Stimulated activated CD4-positive, alpha-beta T cell treated with anti-CD3 and anti-CD28 coated beads, Interleukin-1b, Interleukin-23, amount 100 ng/mL, for 48 hours (primary cell): ENCODE data around the gene SENP1.

ENCODE experiments used
- DNase-seq: peaks from one replicate; pipeline ENCODE4 v3.0.0-alpha.2; 2020

The SENP1 gene

GRCh38 chr12:48015129-48015528, 90.8 kb downstream of the SENP1 start:
- DNase-seq = no peak

GRCh38 chr12:48013287-48013686, 92.6 kb downstream of the SENP1 start:
- no peak for DNase-seq

GRCh38 chr12:48012070-48012469, 93.8 kb downstream of the SENP1 start:
- no peak for DNase-seq

- DNase-seq = no peak
Measured at GRCh38 chr12:48010366-48010970, 95.4 kb downstream of the SENP1 start.

DNA sequence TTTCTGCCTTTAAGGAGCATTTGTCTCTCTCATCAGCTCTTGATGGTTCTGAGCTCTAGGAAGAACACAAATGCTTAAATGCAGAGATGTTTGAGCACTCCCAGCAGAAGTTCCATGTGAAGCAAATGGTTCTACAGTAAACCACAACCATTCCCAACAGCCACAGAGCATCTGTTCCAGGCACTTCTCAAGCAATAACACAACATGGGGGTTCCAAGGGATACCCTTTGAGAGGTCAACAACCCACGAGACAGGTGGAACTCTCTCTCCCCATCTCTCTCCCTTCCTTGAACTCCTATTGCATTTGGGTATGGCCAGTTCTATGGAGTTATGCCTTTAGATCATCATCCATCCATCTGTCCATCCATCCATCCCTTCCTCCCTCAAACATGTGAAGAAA, 96.4 kb downstream of the SENP1 start:
- no peak for DNase-seq

DNA sequence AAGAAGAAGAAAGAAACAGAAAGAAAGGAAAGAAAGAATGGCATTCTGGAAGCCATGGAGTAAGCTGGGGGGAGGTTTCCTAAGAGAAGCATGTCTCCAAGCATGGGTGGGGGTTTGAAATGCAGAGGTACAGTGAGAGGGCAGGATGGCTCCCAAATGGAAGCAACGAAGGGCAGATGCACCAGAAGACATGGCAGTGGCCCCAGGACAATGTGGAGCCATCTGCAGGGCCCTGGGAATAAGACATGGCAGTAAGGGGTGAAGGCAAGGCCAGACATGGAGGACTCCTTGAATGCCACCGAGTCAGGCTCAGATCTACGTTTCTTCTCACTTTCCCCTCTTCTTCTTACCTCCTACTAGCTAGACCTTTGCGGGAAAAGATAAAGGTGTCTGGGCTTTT, 96.9 kb downstream of the SENP1 start:
- DNase-seq = no peak

GRCh38 chr12:48008349-48008748, 97.5 kb downstream of the SENP1 start:
- DNase-seq = no peak

GRCh38 chr12:48007206-48007605, 98.7 kb downstream of the SENP1 start:
- DNase-seq = no peak

- no peak for DNase-seq
Measured at GRCh38 chr12:48005750-48006021, 100.2 kb downstream of the SENP1 start.

- DNase-seq = no peak
Measured at GRCh38 chr12:48005001-48005749, 100.7 kb downstream of the SENP1 start.

- DNase-seq = no peak
Measured at GRCh38 chr12:48004053-48004941, 101.6 kb downstream of the SENP1 start, which contains the start of gene COL2A1. COL2A1 (minus strand) TSS chr12:48004476; CDS start chr12:48004321, 155 bp downstream.

DNA sequence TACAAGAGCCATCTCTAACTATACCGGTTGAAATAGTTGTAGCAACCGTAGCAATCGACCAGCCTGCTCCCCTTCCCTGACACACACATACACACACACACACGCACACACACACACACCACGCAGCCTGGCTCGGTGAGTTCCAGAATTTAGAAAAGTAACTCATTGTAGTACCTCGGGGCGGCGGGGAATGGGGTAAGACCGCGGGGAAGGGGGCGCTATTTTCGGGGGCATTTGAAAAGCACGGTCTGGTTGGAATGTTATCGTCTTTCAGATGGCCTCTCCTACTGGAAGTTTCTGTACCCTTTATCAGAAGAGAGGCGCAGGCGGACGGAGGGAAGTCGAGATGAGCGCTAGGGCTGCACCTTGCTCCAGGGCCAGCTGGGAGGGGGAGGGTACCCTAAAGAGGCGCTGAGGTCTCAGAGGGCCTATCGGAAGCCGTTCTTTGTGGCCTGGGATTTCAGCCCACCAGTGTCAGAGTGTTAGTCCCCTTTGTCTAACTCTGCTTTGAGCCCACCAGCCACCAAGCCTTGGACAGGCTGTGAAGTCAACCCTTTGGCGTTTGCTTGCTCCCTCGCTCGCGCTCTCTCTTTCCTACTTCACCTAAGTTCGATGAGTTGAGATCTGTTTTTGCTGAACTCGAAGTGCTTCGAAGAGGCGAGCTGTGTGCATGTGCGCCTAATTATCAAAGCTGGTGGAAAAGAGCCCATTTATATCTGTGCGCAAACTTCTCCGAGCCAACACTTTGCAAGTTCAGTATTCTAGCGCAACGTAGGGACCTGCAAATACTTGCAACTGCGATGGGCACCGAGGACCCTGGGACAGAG, 102.4 kb downstream of the SENP1 start:
- DNase-seq = no peak

- no peak for DNase-seq
Measured at GRCh38 chr12:48002773-48003218, 103.1 kb downstream of the SENP1 start.

DNA sequence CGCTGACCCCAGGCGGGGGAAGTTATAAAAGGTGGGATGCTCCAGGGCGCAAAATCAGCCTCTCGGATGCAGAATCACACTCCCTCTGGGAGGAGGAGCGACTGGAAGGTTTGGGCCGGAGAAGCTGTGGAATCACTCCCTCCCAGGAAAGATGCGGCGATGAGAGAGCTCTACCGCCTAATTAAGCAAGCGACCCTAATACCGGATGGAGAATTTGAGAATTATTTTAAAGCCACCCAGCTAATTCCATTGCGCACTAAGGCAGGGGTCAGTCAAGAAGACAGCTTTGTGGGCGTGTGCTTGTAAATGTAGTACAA, 103.5 kb downstream of the SENP1 start:
- DNase-seq = no peak

GRCh38 chr12:48001505-48002413, 104.1 kb downstream of the SENP1 start:
- DNase-seq = no peak

GRCh38 chr12:48000878-48001504, 104.9 kb downstream of the SENP1 start:
- DNase-seq = no peak

- DNase-seq = no peak
Measured at GRCh38 chr12:47999816-48000215, 106.1 kb downstream of the SENP1 start.

GRCh38 chr12:47997321-47997720, 108.6 kb downstream of the SENP1 start:
- DNase-seq = no peak

- no peak for DNase-seq
Measured at GRCh38 chr12:47995981-47996401, 109.9 kb downstream of the SENP1 start.

GRCh38 chr12:47993491-47993890, 112.4 kb downstream of the SENP1 start:
- DNase-seq = no peak
